GM12878 (cell line): ENCODE data around the gene GYPC. TPM values are rescaled to one million over a fixed set of nuclear protein-coding genes. Genes with fewer than 3 reads are reported as not detected.
A peak's percentile ranks its signal among the peaks of the same experiment; 100 is the strongest.

Experiments used
- ATAC-seq: fragments of 200-7000 bp; cut with Tn5 transposase; 3 replicates; pipeline ENCODE4 v1.9.1; 2020; ENCODE audit warnings: mild to moderate bottlenecking, moderate library complexity
- BruUV-seq: library from RNA; stranded (reverse); fragments of 400-500 nt; replicated peaks from 2 replicates; lab custom pipeline; 2021; lab: Mats Ljungman, UMichigan
- CTCF ChIA-PET: fragments of 300-600 bp; sonication (Branson Sonifier 250); formaldehyde crosslinking; extraction: SDS; loops from one replicate; lab custom pipeline; 2021; ENCODE audit warnings: inconsistent platforms; lab: Yijun Ruan, JAX
- POLR2A ChIA-PET: fragments of 350-600 bp; formaldehyde crosslinking; extraction: SDS; loops from one replicate; lab custom pipeline; 2021; ENCODE audit warnings: inconsistent platforms; lab: Charles Lee
- RAD21 ChIA-PET: fragments of 300-600 bp; sonication (Branson Sonifier 250); formaldehyde crosslinking; loops from one replicate; lab custom pipeline; 2023; ENCODE audit warnings: antibody characterized with exemption; ENCODE audit not compliant: unreplicated experiment; lab: Charles Lee
- SMC1A ChIA-PET: fragments of 300-600 bp; sonication (Branson Sonifier 250); formaldehyde crosslinking; loops from one replicate; lab custom pipeline; 2023; ENCODE audit not compliant: unreplicated experiment, uncharacterized antibody; lab: Charles Lee
- DNase-seq: peaks from one replicate; pipeline ENCODE4 v3.0.0-alpha.2; 2011; ENCODE audit warnings: low read depth, low spot score
- FAIRE-seq: peaks from 3 replicates; lab custom pipeline; 2011; peaks lifted over from hg19 to GRCh38; lab: Jason Lieb, UNC
- H2AFZ ChIP-seq: 2 replicates; pipeline ENCODE4 v1.6.0; 2011; ENCODE audit warnings: low read depth, low read length, control low read depth; ENCODE audit not compliant: control insufficient read depth
- H3K27ac ChIP-seq: 2 replicates; pipeline ENCODE4 v1.5.1; 2011; ENCODE audit warnings: control low read depth; ENCODE audit not compliant: control insufficient read depth, insufficient read depth
- H3K27me3 ChIP-seq, 2 experiments: replicated peaks in 1 of 2; 2 replicates each; pipeline versions ENCODE4 v1.6.0 to v1.6.1; 2011; ENCODE audit warnings: low read length in 1 of 2; ENCODE audit not compliant: control insufficient read depth in 2 of 2, insufficient read depth in 2 of 2
- H3K36me3 ChIP-seq, 2 experiments: 2 replicates each; pipeline ENCODE4 v1.5.1; 2011; ENCODE audit warnings: low read length in 1 of 2; ENCODE audit not compliant: control insufficient read depth in 2 of 2, insufficient read depth in 2 of 2
- H3K4me1 ChIP-seq: 2 replicates; pipeline ENCODE4 v1.6.1; 2011; ENCODE audit warnings: mild to moderate bottlenecking, low read length, moderate library complexity, mixed read lengths; ENCODE audit not compliant: control insufficient read depth, insufficient read depth
- H3K4me2 ChIP-seq: 2 replicates; pipeline ENCODE4 v1.6.0; 2011; ENCODE audit warnings: control low read depth; ENCODE audit not compliant: control insufficient read depth, insufficient read depth
- H3K4me3 ChIP-seq: fragments of 200-600 bp; sonication (generic); 2 replicates; pipeline ENCODE4 v1.5.1; 2016
- H3K79me2 ChIP-seq: 2 replicates; pipeline ENCODE4 v1.6.0; 2011; ENCODE audit warnings: low read length; ENCODE audit not compliant: control insufficient read depth, insufficient read depth
- H3K9ac ChIP-seq: 2 replicates; pipeline ENCODE4 v1.8.0; 2011; ENCODE audit warnings: low read length, control low read depth, mixed read lengths; ENCODE audit not compliant: control insufficient read depth, insufficient read depth
- H3K9me3 ChIP-seq: replicated peaks from 3 replicates; pipeline ENCODE4 v1.5.1; 2011; ENCODE audit warnings: mild to moderate bottlenecking, low read length; ENCODE audit not compliant: control insufficient read depth, insufficient read depth
- H4K20me1 ChIP-seq: 2 replicates; pipeline ENCODE4 v1.6.0; 2011; ENCODE audit not compliant: control insufficient read depth, insufficient read depth
- BRCA1 ChIP-seq: IDR thresholded peaks from 2 replicates; pipeline ENCODE4 v1.6.1; 2011; ENCODE audit warnings: low read depth, low read length, improper control_type of control experiment
- CBFB ChIP-seq: IDR thresholded peaks from 2 replicates; pipeline ENCODE4 v1.6.1; 2016; ENCODE audit warnings: antibody characterized with exemption, low read depth
- CHD1 ChIP-seq: IDR thresholded peaks from 2 replicates; pipeline ENCODE4 v1.6.1; 2012; ENCODE audit warnings: low read depth, low read length, improper control_type of control experiment
- E2F8 ChIP-seq: fragments of 450-650 bp; IDR thresholded peaks from 2 replicates; pipeline ENCODE4 v1.6.1; 2018; ENCODE audit warnings: mild to moderate bottlenecking, low read depth, moderate library complexity; ENCODE audit not compliant: partially characterized antibody
- EP300 ChIP-seq, 2 experiments: fragments of 150-350 bp in 1 of 2; IDR thresholded peaks; 2 replicates each; pipeline ENCODE4 v1.6.1; 2011 to 2012; ENCODE audit warnings: low read depth in 2 of 2, low read length in 2 of 2, borderline replicate concordance in 1 of 2, improper control_type of control experiment in 1 of 2, inconsistent platforms in 1 of 2; ENCODE audit not compliant: control insufficient read depth in 1 of 2
- GABPA ChIP-seq: IDR thresholded peaks from 2 replicates; pipeline ENCODE4 v1.6.1; 2014; ENCODE audit warnings: antibody characterized with exemption, low read depth, mild to moderate bottlenecking, inconsistent platforms
- HDAC6 ChIP-seq: fragments of 200-600 bp; sonication (generic); IDR thresholded peaks from one replicate; pipeline ENCODE4 v1.8.0; 2017; ENCODE audit warnings: antibody characterized with exemption; ENCODE audit not compliant: unreplicated experiment
- IKZF2 ChIP-seq, 2 experiments: fragments of 450-650 bp; IDR thresholded peaks; 2 replicates each; pipeline ENCODE4 v1.6.1; 2017; ENCODE audit warnings: mild to moderate bottlenecking in 2 of 2, moderate library complexity in 2 of 2
- JUND ChIP-seq: IDR thresholded peaks from 2 replicates; pipeline ENCODE4 v1.6.1; 2012; ENCODE audit warnings: low read depth, mild to moderate bottlenecking, low read length, improper control_type of control experiment, moderate library complexity
- LARP7 ChIP-seq: fragments of 450-650 bp; IDR thresholded peaks from 2 replicates; pipeline ENCODE4 v1.6.1; 2017; ENCODE audit warnings: mild to moderate bottlenecking
- NR2C1 ChIP-seq: fragments of 450-650 bp; IDR thresholded peaks from 2 replicates; pipeline ENCODE4 v1.6.1; 2017; ENCODE audit warnings: antibody characterized with exemption, mild to moderate bottlenecking, moderate library complexity
- NR2C2 ChIP-seq: IDR thresholded peaks from 2 replicates; pipeline ENCODE4 v1.6.1; 2011; ENCODE audit warnings: borderline replicate concordance, low read depth; ENCODE audit not compliant: control insufficient read depth, insufficient read length
- NRF1 ChIP-seq: conservative IDR thresholded peaks from 2 replicates; pipeline ENCODE4 v1.6.1; 2011; ENCODE audit warnings: mild to moderate bottlenecking, low read depth, low read length, improper control_type of control experiment
- PKNOX1 ChIP-seq: fragments of 450-650 bp; IDR thresholded peaks from 2 replicates; pipeline ENCODE4 v1.6.1; 2016; ENCODE audit warnings: mild to moderate bottlenecking
- POU2F2 ChIP-seq: IDR thresholded peaks from 3 replicates; pipeline ENCODE4 v1.6.1; 2011; ENCODE audit warnings: low read depth, mild to moderate bottlenecking, low read length, borderline replicate concordance
- RFX5 ChIP-seq: IDR thresholded peaks from 2 replicates; pipeline ENCODE4 v1.6.1; 2011; ENCODE audit warnings: low read depth, low read length, improper control_type of control experiment
- RUNX3 ChIP-seq: IDR thresholded peaks from 2 replicates; pipeline ENCODE4 v1.6.1; 2012; ENCODE audit warnings: low read length, inconsistent platforms
- SMARCA5 ChIP-seq: fragments of 450-650 bp; IDR thresholded peaks from 2 replicates; pipeline ENCODE4 v1.6.1; 2017; ENCODE audit warnings: mild to moderate bottlenecking
- USF2 ChIP-seq: IDR thresholded peaks from 2 replicates; pipeline ENCODE4 v1.6.1; 2011; ENCODE audit warnings: low read depth, low read length, improper control_type of control experiment, borderline replicate concordance
- WGBS: methylation state at CpG from one replicate; pipeline ENCODE4 v1.1.6; 2016; ENCODE audit warnings: low lambda C conversion rate; ENCODE audit not compliant: insufficient replicate concordance, insufficient coverage; ENCODE audit errors: missing lambda C conversion rate; 5-methylcytosine and 5-hydroxymethylcytosine counted together
- in situ Hi-C: fragments of 300-500 bp; cut with MboI; formaldehyde crosslinking; loops from 9 replicates; pipeline ENCODE4 v1.14.3; 2018; ENCODE audit warnings: mixed read lengths
- intact Hi-C: fragments of 100-400 bp; cut with micrococcal nuclease; formaldehyde crosslinking; loops from one replicate; pipeline ENCODE4 v1.14.2; 2022; ENCODE audit not compliant: unreplicated experiment
- polyA plus RNA-seq, 11 experiments: library from polyadenylated mRNA; depleted of rRNA in 4 of 11; unstranded in 6 of 11; stranded (reverse) in 5 of 11; fragments of >200 nt; fragmentation: Nextera tagmentation in 4 of 11; fragmentation: Illumina TruSeq in 1 of 11; extraction: Ambion mirVana in 4 of 11; extraction: Trizol in 1 of 11; gene quantifications; 1 replicate in 1 of 11; 2 replicates in 10 of 11; pipeline versions ENCODE4 v1.2.1 to v1.2.3, GENCODE V29; 2011 to 2016; ENCODE audit warnings: inconsistent platforms in 2 of 11, missing spikeins in 2 of 11, low read depth in 1 of 11
- total RNA-seq, 4 experiments: library from RNA; depleted of rRNA in 3 of 4; stranded (reverse); fragments of >200 nt in 3 of 4; fragmentation: Illumina TruSeq in 1 of 4; extraction: Trizol in 1 of 4; gene quantifications; 2 replicates each; pipeline versions ENCODE4 v1.2.1 to v1.2.3, GENCODE V29; 2013 to 2021

The GYPC gene
- total and polyA plus RNA-seq, 10 of the 15 experiments (the other 5 are each of a cell fraction or from before 2014, with no cell fraction given): 26.2 to 150 (median 81.4) TPM

GRCh38 chr2:126657636-126658318 is 1.8 kb downstream of the GYPC start:
- Histone ChIP-seq H3K9me3 (no peaks in the 10 kb centered on the region), H3K9ac (peak overlapping the region; percentile 91), H3K4me2 (peak overlapping the region; percentile 99), H3K27me3 (no peaks in the 10 kb centered on the region), H2AFZ (peak overlapping the region; percentile 75), H3K27ac (peak overlapping the region; percentile 96), H3K79me2 (peaks cover 64% of the 10 kb centered on the region), H4K20me1 (no peaks in the 10 kb centered on the region), H3K36me3 (peaks cover 0 to 3% of the 10 kb centered on the region in 2 experiments; a peak in 1 of 4 replicates), H3K4me3 (peak overlapping the region; percentile 97), H3K4me1 (peaks cover 40% of the 10 kb centered on the region)
- ChIA-PET SMC1A (interaction anchor here (1.0 to 1.4 kb wide), 3 partner anchors 8 to 42 kb away, joined by 3 to 4 read pairs (median 3); no protein-coding TSS in a partner anchor), POLR2A (interaction anchor here (1.0 kb wide), 1 partner anchor 8 kb away, joined by 3 read pairs; no protein-coding TSS in a partner anchor), RAD21 (interaction anchor here (0.6 to 2.0 kb wide), 4 partner anchors 14 to 991 kb away, joined by 3 to 5 read pairs (median 3); no protein-coding TSS in a partner anchor), CTCF (interaction anchor here (0.7 to 1.9 kb wide), 3 partner anchors 16 to 130 kb away, joined by 3 to 10 read pairs (median 6); no protein-coding TSS in a partner anchor)
- DNase-seq (peak; percentile 61), FAIRE-seq (peak; percentile 83), ATAC-seq (peak; percentile 80)
- intact Hi-C loops (loop anchor here (2.0 to 5.0 kb wide), 2 partner anchors 91 to 120 kb away; no protein-coding TSS in a partner anchor), in situ Hi-C loops (loop anchor here (25.0 kb wide), 1 partner anchor 730 kb away; the partner anchor contains the start of gene MAP3K2)
- WGBS: under 1% methylated on average over 14 of the region's 14 CpGs
- no TSS peak for BruUV-seq
- TF ChIP-seq LARP7: 0 out of 2 replicates have a peak, but pooled peaks have one; percentile 7
- peak; percentile 40 for TF ChIP-seq RUNX3
- no peak for TF ChIP-seq RFX5
- TF ChIP-seq E2F8: no peak
- TF ChIP-seq NR2C1: peak; percentile 22; the same call in 1 of the 2 replicates
- TF ChIP-seq CHD1: no peak
- peak; percentile 25; the same call in 1 of the 2 replicates for TF ChIP-seq SMARCA5
- TF ChIP-seq HDAC6: no peak
- TF ChIP-seq BRCA1: no peak
- TF ChIP-seq PKNOX1: 0 out of 2 replicates have a peak, but pooled peaks have one; percentile 5
- TF ChIP-seq GABPA: peak; percentile 49; the same call in 1 of the 2 replicates
- no peak for TF ChIP-seq NR2C2
- TF ChIP-seq CBFB: no peak; the same call in 1 of the 2 replicates
- no peak for TF ChIP-seq POU2F2
- TF ChIP-seq JUND: no peak
- no peak for TF ChIP-seq USF2
- no peak for TF ChIP-seq NRF1
- TF ChIP-seq EP300 (IDR thresholded peaks at IDR 0.05; ENCODE audit: borderline replicate concordance in 1 of 2, control insufficient read depth in 1 of 2, low read depth in 2 of 2, low read length in 2 of 2): 0 out of 4 replicates have a peak, but pooled peaks of 1 of the 2 experiments have one; percentile 24
- no peak for TF ChIP-seq IKZF2 (IDR thresholded peaks at IDR 0.05)
